Stimulated activated CD4-positive, alpha-beta T cell treated with anti-CD3 and anti-CD28 coated beads, Interleukin-4, amount 100 ng/mL, for 24 hours (primary cell): Measurements from ENCODE around the gene IQCN.
"Not testable (repeated sequence)": the region's sequence is repeated elsewhere in the genome, so short reads cannot be mapped to it uniquely, and the experiment has no call there.

ENCODE experiments used
- DNase-seq: peaks from one replicate; pipeline ENCODE4 v3.0.0-alpha.2; 2020

Gene IQCN

DNA sequence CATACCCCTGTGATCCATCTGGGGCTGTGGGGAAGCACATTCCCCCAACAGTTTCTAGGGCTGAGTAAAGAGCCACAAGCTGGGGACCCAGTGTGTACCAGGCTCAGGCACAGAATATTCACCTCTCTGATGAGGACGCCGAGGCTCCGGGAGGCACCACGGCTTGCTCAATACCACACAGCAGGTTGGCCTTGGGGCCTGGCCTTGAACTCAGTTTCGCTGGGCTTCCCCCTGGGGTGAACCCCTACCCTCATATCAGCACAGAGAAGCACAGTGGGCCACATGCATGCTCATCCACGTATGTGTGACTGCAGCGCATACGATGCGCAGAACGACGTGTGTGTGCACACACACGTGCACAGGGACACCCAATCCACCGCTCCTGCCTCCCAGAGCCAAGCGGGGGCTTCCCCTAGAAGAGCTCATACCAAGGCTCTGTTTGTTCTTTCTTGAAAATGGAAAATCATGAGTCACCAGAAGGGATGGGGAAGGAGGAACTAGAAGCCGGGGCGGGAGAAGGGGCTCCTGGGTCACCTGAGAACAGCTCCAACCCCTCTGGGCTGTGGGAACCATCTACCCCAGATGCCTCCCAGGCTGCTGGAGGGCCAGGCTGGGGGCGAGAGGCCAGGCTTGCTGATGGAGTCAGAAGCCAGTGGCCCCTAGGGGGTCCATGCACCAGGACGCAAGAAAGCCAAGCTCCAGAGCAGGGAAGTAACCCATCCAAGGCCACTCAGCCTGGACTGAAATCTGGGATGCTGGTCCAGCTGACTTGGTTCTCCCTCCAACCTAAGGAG lies 43.1 kb downstream of the IQCN start:
- no peak for DNase-seq

DNA sequence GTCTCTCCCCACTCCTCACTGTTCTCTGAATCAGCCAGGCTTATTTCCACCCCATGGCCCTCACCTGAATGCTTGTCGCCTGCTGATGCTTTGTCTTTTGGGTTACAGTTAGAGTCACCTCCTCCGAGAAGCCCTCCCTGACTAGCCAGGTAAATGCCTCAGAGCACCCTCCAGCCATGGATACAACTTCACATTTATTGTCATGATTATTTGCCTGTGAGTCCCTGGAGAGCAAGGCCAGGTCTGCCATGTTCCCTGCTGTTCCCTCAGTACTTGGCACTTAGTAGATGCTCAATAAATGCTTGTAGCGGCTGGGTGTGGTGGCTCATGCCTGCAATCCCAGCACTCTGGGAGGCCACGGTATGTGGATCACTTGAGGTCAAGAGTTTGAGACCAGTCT lies 44.3 kb downstream of the IQCN start:
- no peak for DNase-seq

DNA sequence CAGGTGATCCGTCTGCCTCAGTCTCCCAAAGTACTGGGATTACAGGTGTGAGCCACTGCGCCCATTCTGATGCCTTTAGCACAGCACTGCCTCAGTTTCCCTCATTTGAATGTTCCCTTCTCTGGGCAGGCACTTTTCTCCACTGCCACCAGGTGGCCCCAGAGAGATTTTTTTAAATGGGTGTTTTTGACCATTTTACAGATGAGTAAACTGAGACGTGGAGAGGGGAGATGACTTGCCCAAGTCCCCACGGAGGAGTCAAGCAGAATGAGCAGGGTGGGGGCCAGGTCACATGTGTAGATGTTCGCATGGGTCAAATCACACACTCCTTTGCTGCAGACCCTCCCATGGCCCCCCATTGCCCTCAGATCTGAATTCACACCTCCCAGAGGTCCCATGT lies 44.8 kb downstream of the IQCN start:
- no peak for DNase-seq

DNA sequence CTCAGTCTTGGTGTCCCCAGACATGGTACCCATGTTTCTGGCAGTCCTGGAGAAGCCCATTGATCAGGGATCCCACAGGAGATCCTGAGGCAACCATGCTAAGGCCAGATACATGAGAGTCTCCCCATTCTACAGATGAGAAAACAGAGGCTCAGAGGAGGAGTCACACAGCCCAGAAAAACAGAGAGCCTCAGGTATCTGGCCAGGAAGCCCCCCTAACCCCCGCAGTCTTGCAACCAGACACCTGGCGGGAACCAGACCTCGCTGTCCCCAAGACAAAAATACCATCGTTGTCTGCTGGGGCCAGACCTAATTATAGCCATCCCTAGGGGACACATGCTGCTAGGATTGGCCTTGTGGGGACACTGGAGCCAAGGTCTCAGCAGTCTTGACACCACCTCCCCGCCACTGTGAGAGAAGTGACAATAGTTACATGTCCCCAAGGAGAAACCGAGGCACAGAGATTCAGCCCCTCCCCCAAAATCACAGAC lies 46.4 kb downstream of the IQCN start:
- no peak for DNase-seq

DNA sequence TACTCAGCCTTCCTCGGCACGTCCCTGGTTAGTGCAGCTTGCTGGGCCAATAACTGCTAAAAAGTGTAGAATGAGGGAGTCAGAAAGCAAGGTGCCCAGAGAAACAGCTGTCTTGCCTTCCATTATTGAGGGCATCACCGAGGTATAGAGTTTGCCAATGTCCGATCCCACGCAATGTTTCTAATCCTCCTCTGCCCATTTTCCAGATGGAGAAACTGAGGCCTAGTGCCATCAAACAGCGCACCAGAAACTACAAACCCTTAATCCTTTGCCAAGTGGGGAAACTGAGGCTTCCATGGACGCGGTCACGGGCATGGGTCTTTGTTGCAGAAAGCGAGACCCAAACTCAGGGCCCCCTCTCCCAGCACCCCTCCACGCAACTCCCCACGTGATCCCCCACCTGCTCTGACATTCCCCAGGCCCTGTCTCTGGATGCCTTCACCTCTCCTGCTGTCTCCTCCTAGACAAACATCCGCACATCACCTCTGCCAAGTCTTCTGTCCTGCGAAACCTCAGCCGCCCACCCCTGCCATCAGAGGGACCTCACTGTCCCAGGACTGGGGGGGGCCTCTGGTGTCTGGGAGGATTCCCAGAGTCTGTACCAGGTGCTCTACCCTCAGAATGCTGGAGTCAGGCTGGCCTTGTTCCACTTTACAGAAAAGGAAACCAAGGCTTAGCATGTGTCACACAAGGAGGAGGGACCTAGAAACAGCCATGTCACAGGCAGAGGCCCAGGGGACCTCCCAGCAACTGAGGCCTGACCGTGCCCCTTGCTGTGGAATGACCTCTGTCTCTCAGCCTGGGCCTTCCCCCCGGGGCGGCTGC lies 47.1 kb downstream of the IQCN start:
- no peak for DNase-seq

DNA sequence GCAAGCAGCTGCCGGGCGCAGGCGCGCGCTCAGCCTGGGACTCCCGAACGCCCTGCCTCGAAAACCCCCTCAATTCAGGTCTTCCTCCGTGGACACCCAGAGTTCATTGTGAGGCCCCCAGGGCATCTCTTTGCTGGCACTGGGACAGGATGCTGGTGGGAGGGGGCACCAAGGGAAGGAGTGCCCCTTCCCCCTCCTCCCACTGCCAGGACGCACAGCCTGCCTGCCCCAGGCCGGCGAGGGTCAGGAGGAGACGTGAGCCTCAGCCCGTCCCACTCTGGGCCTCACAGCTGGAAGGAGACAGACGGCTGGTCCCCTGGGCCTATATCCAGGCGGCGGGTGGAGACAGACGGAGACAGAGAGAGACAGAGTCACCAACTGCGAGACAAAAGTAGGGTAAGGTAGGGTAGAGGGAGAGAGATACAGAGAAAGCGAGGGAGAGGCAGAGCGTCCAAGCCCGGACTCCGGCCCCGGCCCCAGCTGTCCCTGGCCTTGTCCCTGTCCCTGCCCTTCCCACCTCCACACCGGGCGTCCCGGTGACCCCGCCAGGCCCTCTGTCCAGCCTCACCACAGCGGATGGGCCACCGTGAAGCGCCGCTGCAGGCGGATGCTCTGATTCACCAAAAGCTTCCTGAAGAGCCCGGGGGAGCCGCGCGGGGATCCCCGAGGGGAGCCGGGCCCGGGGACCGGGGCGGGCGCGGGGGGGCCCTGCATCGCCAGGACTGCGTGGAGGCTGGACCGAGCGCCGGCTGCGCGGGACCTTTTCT lies 48.4 kb downstream of the IQCN start, which contains the start of gene PDE4C:
Gene PDE4C, minus strand, starts transcription at position 737 of the 767 bp plus-strand sequence. Its CDS starts 23 bp downstream, at position 714.
- DNase-seq = no peak

DNA sequence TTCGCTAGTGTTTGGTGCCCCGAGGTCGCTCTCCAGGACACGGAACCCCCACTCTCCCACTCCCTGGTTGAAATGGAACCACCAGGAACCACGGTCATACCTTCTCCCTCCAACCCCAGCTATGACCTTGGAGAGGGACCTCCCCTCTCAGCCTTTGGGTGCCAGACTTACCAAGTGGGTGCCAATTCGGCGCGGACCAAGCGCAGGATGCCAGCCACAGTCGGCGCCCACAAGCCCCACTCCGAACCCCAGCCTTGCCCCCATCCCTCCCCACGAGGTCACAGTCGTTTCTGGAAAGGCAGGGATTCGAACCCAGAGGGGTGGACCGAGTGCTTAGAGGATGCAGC lies 48.9 kb downstream of the IQCN start:
- no peak for DNase-seq

DNA sequence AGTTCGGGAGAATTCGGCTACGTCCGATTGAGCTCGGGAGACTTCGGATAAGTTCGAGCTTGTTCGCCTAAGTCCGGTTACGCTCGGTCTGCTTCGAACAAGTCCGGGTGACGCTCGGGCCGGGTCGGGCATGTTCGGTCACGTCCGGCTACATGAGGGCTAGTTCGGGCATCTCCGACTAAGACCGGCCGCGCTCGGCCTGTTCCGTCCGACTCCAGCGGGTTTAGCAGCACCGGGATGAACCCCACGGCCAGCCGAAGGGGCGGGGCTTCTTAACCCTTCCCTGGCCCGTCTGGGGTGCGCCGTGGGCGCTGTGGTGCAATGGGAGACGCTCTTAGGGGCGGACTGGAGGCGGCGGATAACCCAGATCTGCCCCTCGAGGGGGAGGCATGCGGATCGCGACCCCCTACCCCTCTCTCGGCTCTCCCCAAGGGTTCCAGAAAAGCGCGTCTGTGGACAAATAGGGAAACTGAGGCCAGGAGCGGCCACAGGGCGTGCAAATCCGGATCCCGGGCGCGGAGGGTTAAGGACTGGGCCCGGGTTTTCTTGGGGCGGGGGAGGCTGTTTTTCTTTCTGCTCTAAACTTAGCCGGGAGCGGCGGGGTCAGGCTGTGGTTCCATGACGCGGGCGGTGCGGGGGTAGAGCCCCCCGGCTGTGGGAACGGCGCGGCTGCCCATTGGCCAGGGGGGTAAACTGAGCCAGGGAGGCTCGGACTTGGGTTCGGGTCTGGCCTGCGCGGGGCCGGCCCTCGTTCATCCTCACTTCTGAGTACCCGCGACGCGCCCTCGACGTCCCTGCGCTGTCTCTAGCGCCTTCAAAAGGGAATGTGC lies 49.5 kb downstream of the IQCN start:
- peak; percentile 93 for DNase-seq

DNA sequence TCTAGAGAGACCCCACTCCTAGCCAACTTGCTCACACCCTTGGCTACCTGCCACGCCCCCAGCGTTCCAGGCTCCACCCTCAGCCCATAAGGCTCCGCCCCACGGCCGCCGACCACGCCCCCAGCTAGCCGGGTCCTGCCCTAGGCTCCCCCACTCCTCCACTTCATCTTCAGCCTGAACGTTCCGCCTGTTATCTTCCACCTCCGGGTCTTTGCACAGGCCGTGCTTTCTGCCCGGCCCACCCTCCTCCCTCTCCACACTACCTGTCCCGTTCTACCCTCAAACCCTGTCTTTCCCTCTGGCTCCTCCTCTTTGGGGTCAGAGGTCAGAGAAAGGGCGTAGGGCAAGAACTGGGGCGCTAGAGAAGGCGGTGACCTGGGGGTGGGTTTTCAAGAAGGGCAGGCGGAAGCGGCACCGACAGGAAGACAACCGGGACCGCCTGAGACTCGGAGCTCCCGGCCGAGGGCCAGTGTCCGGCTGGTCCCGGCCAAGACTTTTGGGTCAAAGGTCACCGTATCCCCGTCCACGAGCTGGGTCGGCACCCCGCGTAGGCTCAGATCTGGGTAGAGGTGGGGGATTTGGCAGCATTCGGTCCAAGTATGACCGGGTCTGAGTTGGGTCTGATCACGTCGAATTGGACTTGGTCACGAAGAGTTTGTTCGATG lies 50.3 kb downstream of the IQCN start:
- DNase-seq = peak; percentile 21

DNA sequence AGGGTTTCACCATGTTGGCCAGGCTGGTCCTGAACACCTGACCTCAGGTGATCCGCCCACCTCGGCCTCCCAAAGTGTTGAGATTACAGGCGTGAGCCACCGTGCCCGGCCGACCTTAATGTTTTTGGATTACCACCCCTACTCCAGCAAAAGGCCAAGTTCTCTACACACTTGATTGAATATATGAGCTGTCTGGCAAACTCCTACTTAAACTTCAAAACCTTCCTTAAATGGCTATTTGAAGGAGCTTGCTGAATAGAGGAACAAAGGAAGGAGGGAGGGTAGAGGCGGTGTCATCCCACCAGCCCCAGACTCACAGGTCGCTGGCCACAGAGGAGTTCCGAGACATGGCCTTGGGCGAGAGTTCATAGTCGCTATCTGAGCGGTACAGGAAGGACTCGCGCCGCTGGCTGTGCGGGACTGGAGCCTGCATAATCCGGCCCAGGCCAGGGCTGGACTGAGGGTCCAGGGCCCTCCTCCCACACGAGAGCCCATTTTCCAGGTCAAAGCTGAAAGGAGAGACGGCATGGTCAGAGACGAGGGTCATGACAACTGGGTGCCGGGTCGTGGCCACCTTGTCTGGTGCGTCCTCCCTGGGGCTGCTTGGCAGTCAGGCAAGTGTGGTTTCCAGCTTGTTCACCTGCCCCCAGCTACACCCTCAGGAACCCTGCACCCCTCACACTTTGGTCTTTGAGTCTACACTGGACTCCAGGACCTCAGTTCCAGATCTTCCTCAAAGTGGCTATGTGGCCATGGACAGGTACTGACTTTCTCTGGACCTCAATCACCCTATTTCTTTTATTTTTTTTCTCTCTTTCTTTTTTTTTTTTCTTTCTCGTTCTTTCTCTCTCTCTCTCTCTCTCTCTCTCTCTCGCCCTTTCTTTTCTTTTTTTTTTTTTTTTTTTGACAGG lies 52.2 kb downstream of the IQCN start:
- DNase-seq = no peak

DNA sequence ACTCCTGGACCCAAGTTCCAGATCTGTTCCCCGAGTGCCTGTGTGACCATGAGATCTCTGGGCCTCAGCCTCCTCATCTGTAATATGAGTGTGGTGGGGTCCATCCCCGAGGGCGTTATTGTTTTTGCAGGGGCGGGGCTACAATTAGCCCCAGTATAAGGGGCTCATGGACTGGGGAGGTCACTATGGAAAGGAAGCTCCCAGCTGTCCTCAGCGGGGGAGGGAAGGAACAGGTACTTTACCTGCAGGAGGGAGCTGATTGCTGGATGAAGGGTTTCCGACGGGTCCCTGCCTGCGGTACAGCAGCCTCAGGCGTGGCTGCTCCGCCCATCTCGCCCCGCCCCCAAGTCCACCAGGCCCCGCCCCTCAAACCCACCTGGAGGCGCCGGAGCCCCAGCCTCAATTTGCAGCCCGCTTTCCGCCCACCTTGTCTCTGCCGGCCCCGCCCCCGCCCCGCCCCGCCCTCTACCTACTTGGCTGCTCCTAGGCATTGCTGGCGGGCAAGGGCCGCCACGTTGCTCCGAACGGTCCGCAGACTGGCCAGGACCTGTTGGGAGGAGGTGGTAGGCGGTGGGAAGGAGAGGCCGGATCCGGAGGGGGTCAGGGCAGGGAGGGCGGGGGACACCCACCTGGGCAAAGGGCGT lies 53.5 kb downstream of the IQCN start:
- no peak for DNase-seq

DNA sequence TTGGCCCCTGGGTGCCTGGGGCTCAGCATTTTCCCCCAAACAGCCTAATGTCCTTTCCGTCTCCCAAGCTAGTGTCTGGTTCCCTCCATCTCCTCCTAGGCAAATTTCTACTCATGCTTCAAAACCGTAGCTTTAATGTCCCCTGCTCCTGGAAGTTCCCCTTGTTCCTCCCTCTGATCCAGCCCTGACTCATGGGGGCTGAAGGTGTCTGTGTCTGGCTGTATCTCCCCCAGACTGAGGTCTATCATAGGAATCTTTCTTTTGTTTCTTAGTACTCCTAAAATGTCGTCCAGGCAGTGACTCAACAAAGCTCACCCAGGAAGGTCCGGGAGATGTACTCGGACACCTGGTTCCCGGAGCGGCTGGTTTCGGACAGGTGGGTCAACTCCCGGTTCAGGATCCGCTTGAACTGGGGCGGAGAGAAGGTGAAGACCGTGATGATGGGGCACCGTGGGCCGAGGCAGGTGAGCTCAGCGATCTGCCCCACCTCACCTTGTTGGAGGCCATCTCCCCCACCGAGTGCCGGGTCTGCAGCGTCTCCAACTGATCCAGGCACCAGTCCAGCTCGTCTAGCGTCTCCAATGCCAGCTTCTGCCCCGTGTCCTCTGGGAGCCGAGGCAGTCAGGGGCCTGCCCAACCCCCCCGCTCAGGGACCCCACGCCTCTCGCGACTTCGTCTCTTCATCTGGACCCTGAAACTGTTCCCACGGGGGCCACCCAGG lies 54.2 kb downstream of the IQCN start:
- no peak for DNase-seq

DNA sequence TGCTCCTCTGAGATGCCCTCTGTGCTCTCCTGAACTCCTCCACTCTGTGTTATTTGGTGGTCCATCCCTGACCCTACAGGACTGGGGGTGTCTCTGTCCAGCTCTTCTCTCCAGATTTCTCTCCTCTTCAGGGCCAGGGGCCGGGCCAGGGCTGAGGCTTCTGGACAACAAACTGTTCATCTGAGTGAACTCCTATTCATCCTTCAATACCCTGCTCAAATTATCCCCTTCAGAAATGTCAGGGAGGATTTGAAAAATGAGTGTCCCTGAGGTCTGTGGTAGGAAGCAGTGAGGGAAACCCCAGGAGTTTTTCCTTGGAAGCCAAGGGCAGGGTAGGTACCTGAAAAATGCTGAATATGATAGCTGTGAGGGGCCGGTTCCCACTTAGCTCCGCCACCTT lies 55.7 kb downstream of the IQCN start:
- DNase-seq = no peak

DNA sequence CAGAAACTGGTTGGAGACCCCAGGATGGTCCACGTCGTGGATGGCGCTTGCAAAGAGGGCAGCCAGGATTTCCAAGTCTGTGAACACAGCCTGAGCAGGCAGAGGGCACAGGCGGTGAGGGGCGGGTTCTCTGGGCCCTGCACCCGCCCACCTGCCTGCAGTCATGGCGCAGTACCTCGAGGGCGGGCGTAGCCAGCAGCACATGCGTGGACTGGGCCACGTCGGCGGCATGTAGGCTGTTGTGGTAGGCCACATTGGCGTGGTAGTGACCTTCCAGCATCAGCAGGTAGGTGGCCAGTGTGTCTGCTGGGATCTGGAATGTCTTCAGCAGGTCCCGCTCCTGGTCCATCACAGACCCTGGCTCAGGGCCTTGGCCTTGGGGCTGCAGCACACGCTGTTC lies 56.1 kb downstream of the IQCN start:
- DNase-seq = no peak

DNA sequence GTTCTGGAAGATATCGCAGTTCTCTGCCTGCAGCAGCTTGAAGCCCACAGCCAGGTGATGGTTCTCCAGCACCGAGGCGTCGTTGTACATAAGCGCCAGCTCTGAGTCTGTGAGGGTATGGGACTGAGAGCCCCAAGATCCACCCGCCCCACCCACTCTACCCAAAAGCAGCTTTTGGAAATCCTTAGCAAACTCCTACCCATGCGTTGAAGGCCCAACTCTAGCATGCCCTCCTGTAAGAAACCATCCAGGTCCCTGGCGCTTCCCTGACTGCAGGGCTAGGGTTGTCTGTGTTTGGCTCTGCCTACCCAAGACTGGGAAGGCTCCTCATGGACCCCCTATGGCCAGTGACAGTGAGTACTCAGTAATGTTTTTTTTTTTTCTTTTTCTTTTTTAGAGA lies 57.5 kb downstream of the IQCN start:
- DNase-seq = no peak

DNA sequence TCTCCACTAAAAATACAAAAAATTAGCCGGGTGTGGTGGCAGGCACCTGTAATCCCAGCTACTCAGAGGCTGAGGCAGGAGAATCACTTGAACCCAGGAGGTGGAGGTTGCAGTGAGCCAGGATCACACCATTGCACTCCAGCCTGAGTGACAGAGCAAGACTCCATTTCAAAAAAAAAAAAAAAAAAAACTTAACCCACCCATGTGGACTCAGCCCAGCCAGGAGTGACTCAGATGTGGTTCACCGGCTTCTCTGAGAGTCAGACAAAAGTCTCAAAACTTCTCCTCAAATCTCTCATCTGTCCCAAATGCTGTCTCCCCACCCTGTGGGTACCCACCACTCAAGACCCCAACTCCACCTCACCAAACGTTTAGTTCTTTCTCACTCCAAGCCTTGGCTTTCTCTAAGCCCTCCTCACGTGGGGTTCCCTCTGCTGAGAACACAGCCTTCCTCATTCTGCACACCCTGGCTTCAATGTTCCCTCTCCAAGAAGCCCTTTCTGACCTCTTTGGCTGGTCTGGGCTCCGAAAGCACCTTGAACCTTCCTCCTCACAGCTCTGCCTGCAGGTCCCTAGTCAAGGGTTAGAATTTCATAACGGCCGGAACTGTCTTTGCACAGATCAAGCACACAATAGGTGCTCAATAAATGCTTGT lies 59.3 kb downstream of the IQCN start:
- DNase-seq = no peak

DNA sequence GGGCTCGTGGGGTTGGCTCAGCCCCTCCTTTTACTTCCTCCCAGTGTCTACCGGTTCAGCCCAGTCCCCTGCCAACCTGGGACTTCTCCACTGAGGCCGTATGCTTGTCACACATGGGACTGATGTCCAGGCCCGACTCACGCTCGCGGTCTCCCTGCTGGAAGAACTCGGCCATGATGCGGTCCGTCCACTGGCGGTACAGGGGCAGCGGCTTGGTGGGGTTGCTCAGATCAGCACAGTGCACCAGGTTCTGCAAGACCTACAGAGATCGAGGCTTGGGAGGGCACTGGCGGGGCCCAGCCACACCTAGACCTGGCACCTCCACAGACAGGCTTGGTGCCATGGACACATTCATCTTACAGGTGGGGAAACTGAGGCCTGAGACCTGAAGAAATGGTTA lies 62.6 kb downstream of the IQCN start:
- DNase-seq = no peak

DNA sequence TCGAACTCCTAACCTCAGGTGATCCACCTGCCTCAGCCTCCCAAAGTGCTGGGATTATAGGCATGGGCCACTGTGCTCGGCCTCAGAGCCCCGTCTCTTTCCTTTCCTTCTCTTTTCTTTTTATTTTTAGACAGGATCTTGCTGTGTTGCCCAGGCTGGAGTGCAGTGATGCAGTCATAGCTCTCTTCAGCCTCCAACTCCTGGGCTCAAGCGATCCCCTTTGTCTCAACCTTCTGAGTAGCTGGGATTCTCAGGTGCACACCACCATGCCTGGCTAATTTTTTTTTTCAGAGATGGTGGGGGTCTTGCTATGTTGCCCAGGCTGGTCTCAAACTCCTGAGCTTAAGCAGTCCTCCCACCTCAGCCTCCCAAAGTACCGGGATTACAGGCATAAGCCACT lies 64.3 kb downstream of the IQCN start:
- not testable (repeated sequence) for DNase-seq
